HEK293 (cell line): ENCODE results near the gene ERI3.
A peak's percentile ranks its signal among the peaks of the same experiment; 100 is the strongest.

Experiments
- CTCF ChIA-PET: fragments of 350-600 bp; formaldehyde crosslinking; extraction: SDS; loops from one replicate; lab custom pipeline; 2021; ENCODE audit warnings: antibody characterized with exemption; lab: Yijun Ruan, JAX
- POLR2A ChIA-PET: fragments of 300-600 bp; formaldehyde crosslinking; extraction: SDS; loops from one replicate; lab custom pipeline; 2020; ENCODE audit warnings: antibody characterized with exemption, inconsistent platforms; lab: Yijun Ruan, JAX
- H3K27ac ChIP-seq: fragments of 200-500 bp; sonication (Bioruptor generic); 2 replicates; pipeline ENCODE4 v1.5.1; 2014; ENCODE audit warnings: low read depth, low read length, control low read depth, inconsistent platforms; ENCODE audit errors: extremely low read depth
- H3K36me3 ChIP-seq, 2 experiments: fragments of 200-500 bp in 1 of 2; sonication (Bioruptor generic) in 1 of 2; 1 replicate in 1 of 2; 2 replicates in 1 of 2; pipeline ENCODE4 v1.5.1; 2014 to 2017; ENCODE audit warnings: inconsistent platforms in 2 of 2, low read length in 2 of 2; ENCODE audit not compliant: control insufficient read depth in 2 of 2, insufficient read depth in 1 of 2
- H3K4me1 ChIP-seq: fragments of 200-500 bp; sonication (Bioruptor generic); 2 replicates; pipeline ENCODE4 v1.5.1; 2014; ENCODE audit warnings: mild to moderate bottlenecking, low read length, inconsistent platforms; ENCODE audit not compliant: control insufficient read depth, insufficient read depth
- H3K4me3 ChIP-seq: 2 replicates; pipeline ENCODE4 v1.5.1; 2011; ENCODE audit warnings: low read depth, mild to moderate bottlenecking, control low read depth, low read length, moderate library complexity
- H3K9me3 ChIP-seq: fragments of 200-500 bp; sonication (Bioruptor generic); 2 replicates; pipeline ENCODE4 v1.5.1; 2014; ENCODE audit warnings: low read depth, low read length, inconsistent platforms; ENCODE audit not compliant: control insufficient read depth, insufficient read depth
- EGR2 ChIP-seq: fragments of 450-650 bp; formaldehyde crosslinking; IDR thresholded peaks from 2 replicates; pipeline ENCODE4 v1.5.1; 2016; ENCODE audit warnings: low read depth, missing biosample characterization, missing genetic modification characterization
- ELK4 ChIP-seq: IDR thresholded peaks from 2 replicates; pipeline ENCODE4 v1.6.1; 2011; ENCODE audit warnings: mild to moderate bottlenecking, low read depth, low read length, borderline replicate concordance
- KLF10 ChIP-seq: fragments of 450-650 bp; IDR thresholded peaks from 2 replicates; pipeline ENCODE4 v1.5.1; 2018; ENCODE audit warnings: missing biosample characterization, mild to moderate bottlenecking, missing genetic modification characterization
- PRDM4 ChIP-seq: fragments of 450-650 bp; formaldehyde crosslinking; IDR thresholded peaks from 2 replicates; pipeline ENCODE4 v1.5.1; 2017; ENCODE audit warnings: missing biosample characterization, missing genetic modification characterization
- ZBTB10 ChIP-seq: fragments of 450-650 bp; formaldehyde crosslinking; IDR thresholded peaks from 2 replicates; pipeline ENCODE4 v1.5.1; 2016; ENCODE audit warnings: missing biosample characterization, missing genetic modification characterization
- ZBTB11 ChIP-seq: fragments of 450-650 bp; formaldehyde crosslinking; conservative IDR thresholded peaks from 2 replicates; pipeline ENCODE4 v1.5.1; 2016; ENCODE audit warnings: low read depth, missing biosample characterization, missing genetic modification characterization
- ZFHX2 ChIP-seq: fragments of 450-650 bp; formaldehyde crosslinking; conservative IDR thresholded peaks from 2 replicates; pipeline ENCODE4 v1.5.1; 2016; ENCODE audit warnings: missing biosample characterization, missing genetic modification characterization
- ZNF157 ChIP-seq: fragments of 450-650 bp; formaldehyde crosslinking; IDR thresholded peaks from 2 replicates; pipeline ENCODE4 v1.5.1; 2016; ENCODE audit warnings: missing biosample characterization, missing genetic modification characterization
- ZNF202 ChIP-seq: fragments of 450-650 bp; formaldehyde crosslinking; IDR thresholded peaks from 2 replicates; pipeline ENCODE4 v1.5.1; 2016; ENCODE audit warnings: missing biosample characterization, missing genetic modification characterization, borderline replicate concordance
- ZNF37A ChIP-seq: fragments of 450-650 bp; IDR thresholded peaks from 2 replicates; pipeline ENCODE4 v1.5.1; 2018; ENCODE audit warnings: missing biosample characterization, missing genetic modification characterization
- ZNF449 ChIP-seq: fragments of 450-650 bp; formaldehyde crosslinking; IDR thresholded peaks from 2 replicates; pipeline ENCODE4 v1.5.1; 2017; ENCODE audit warnings: missing biosample characterization, mild to moderate bottlenecking, missing genetic modification characterization, moderate library complexity
- ZNF473 ChIP-seq: fragments of 450-650 bp; formaldehyde crosslinking; IDR thresholded peaks from 2 replicates; pipeline ENCODE4 v1.5.1; 2017; ENCODE audit warnings: missing biosample characterization, missing genetic modification characterization
- ZNF580 ChIP-seq: fragments of 450-650 bp; formaldehyde crosslinking; IDR thresholded peaks from 2 replicates; pipeline ENCODE4 v1.5.1; 2016; ENCODE audit warnings: missing biosample characterization, missing genetic modification characterization

The ERI3 gene

GRCh38 chr1:44220001-44220751 is 134.9 kb downstream of the ERI3 start:
- TF ChIP-seq EGR2 (tag by site-specific recombination) (peak; percentile 82), ZNF449 (tag by site-specific recombination) (no peak), ZFHX2 (tag by site-specific recombination) (peak; percentile 71)
- Histone ChIP-seq H3K27ac (no peak overlapping the region), H3K9me3 (no peaks in the 10 kb centered on the region), H3K36me3 (peaks cover 10 to 81% of the 10 kb centered on the region in 2 experiments), H3K4me1 (no peaks in the 10 kb centered on the region), H3K4me3 (no peak overlapping the region)
- CTCF ChIA-PET = interaction anchor here (0.7 to 1.6 kb wide), 3 partner anchors 27 to 374 kb away, joined by 3 to 5 read pairs (median 3); no protein-coding TSS in a partner anchor
- POLR2A ChIA-PET = no interaction called here

- no peak for TF ChIP-seq ZBTB10 (tag by site-specific recombination)
- no peak for TF ChIP-seq KLF10
- TF ChIP-seq PRDM4 (tag by site-specific recombination) = no peak
- no peak for TF ChIP-seq ZNF157 (tag by site-specific recombination)
- no peak overlapping the region for H3K27ac ChIP-seq
- H3K36me3 ChIP-seq = peaks cover 10 to 89% of the 10 kb centered on the region in 2 experiments
- CTCF ChIA-PET = interaction anchor here (0.7 to 3.0 kb wide), 7 partner anchors 9 to 127 kb away, joined by 3 to 31 read pairs (median 4); no protein-coding TSS in a partner anchor
- POLR2A ChIA-PET = no interaction called here
- H3K9me3 ChIP-seq = no peaks in the 10 kb centered on the region
- no peaks in the 10 kb centered on the region for H3K4me1 ChIP-seq
- H3K4me3 ChIP-seq = no peak overlapping the region
Measured at GRCh38 chr1:44219301-44219626, 135.8 kb downstream of the ERI3 start.

GRCh38 chr1:44218503-44219300 is 136.4 kb downstream of the ERI3 start:
- POLR2A ChIA-PET = interaction anchor here (1.3 kb wide), 1 partner anchor 381 kb away, joined by 3 read pairs; no protein-coding TSS in a partner anchor
- Histone ChIP-seq H3K9me3 (no peaks in the 10 kb centered on the region), H3K27ac (no peak overlapping the region), H3K4me1 (no peaks in the 10 kb centered on the region), H3K36me3 (peaks cover 10 to 89% of the 10 kb centered on the region in 2 experiments), H3K4me3 (no peak overlapping the region)
- CTCF ChIA-PET = interaction anchor here (0.5 to 3.8 kb wide), 38 partner anchors 9 to 455 kb away, joined by 3 to 31 read pairs (median 5); no protein-coding TSS in a partner anchor
- no peak for TF ChIP-seq ZNF473 (tag by site-specific recombination)
- TF ChIP-seq ELK4 = no peak
- no peak for TF ChIP-seq ZNF37A (tag by site-specific recombination)
- TF ChIP-seq ZNF202 = no peak
- no peak for TF ChIP-seq ZNF580 (tag by site-specific recombination)
- no peak for TF ChIP-seq ZBTB11 (tag by site-specific recombination)
- no peak for TF ChIP-seq ZFHX2 (tag by site-specific recombination)
